A172 (cell line): ENCODE data around the gene PDPR. TPM values are rescaled to one million over a fixed set of nuclear protein-coding genes. Genes with fewer than 3 reads are reported as not detected.
"Not testable (repeated sequence)": the region's sequence is repeated elsewhere in the genome, so short reads cannot be mapped to it uniquely, and the experiment has no call there.

Source experiments
- DNase-seq: peaks from one replicate; pipeline ENCODE4 v3.0.0-alpha.2; 2015; ENCODE audit warnings: low spot score
- total RNA-seq: library from RNA; depleted of rRNA; stranded (reverse); fragments of >200 nt; shearing (Covaris generic); gene quantifications from 2 replicates; pipeline ENCODE4 v1.2.3, GENCODE V29; 2014

Gene PDPR
- total RNA-seq, 1 experiment from 2014 or later, result 16.6 TPM

DNA sequence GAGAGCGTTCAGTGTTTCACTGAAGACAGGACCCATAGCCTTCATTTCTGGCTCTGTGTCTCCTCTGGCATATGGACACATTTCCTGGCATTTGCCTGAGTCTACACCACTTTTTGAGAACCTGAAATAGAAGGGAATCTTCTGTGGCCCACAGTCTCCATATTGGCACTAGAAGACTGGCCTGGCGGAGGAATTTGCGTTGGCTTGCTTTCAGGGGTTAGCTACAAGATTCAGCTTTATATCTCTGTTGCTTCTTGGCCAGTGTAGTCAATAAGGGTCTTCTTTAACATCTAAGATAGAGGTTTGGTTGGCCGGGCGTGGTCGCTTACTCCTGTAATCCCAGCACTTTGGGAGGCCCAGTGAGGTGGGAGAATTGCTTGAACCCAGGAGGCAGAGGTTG is 46.7 kb downstream of the PDPR start:
- no peak for DNase-seq

GRCh38 chr16:70161350-70161749 is 47.2 kb downstream of the PDPR start:
- DNase-seq, result no peak

DNA sequence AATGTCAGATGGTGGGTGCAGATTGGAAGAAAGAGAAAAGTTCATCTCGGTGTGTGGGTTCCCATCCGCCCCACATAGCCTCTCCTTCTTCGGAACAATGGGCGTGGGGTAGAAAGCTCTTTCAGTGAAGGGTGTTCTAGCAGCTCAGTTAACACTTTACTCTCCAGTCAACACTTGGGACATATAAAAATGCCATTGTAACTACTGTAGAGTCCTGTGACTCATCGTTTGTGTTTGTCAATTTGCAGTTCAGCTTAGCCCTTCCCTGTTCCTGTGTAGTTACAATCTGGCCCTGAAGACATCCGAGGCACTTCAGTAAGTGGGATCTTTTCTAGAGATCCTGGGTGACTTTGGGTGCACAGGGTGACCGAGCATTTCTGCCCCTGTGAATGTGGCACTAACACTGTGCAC is 47.9 kb downstream of the PDPR start:
- DNase-seq, result peak; percentile 91

GRCh38 chr16:70163596-70163995 is 49.5 kb downstream of the PDPR start:
- no peak for DNase-seq

- DNase-seq, result not testable (repeated sequence)
Measured at GRCh38 chr16:70166688-70167087, 52.6 kb downstream of the PDPR start.

DNA sequence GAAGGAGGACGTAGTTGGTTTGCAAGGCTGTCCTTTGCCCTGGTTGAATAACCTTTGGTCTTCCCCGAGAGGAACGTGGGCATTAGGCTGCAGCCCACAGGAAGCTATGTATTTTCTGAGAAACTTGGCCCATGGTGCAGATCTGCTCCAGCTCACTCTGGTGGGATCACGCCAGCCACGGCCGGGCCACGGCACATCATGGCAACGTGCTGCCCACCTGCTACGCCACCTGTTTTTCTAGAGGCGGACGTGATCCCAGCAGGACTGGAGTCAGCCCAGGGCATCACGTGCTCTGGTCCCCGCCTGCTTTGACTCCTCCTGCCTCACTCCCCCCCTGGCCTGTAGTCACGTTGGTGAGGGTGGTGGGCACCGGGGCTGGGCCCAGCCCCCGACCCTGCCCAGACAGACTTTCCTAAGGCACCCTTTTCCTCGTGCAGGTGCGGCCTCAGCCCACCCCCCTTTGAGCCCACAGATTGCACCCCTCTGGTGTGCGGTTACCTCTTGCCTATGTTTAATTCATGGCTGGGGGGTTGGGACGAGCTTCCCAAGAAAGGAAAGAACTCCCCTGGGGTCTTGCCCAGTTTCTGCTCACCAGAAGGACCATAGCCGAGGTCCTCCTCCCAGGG is 59.2 kb downstream of the PDPR start, which contains the start of gene CLEC18C:
Gene CLEC18C, plus strand, starts transcription at position 576 of the 626 bp plus-strand sequence. CDS start 492 bp downstream, outside the sequence.
- not testable (repeated sequence) for DNase-seq

DNA sequence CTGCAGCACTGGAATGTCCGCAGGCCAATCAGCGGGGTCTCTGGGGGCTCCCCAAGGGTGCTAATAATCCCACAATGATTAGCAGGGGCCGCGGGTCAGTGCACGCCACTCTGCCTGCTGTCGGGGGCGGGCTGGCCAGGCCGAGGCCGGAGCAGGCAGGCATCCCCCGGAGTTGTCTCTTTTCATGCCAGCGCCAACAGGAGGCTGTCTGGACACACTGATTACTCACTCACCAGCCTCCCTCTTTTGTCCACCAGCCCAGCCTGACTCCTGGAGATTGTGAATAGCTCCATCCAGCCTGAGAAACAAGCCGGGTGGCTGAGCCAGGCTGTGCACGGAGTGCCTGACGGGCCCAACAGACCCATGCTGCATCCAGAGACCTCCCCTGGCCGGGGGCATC is 59.8 kb downstream of the PDPR start:
- DNase-seq, result not testable (repeated sequence)

DNA sequence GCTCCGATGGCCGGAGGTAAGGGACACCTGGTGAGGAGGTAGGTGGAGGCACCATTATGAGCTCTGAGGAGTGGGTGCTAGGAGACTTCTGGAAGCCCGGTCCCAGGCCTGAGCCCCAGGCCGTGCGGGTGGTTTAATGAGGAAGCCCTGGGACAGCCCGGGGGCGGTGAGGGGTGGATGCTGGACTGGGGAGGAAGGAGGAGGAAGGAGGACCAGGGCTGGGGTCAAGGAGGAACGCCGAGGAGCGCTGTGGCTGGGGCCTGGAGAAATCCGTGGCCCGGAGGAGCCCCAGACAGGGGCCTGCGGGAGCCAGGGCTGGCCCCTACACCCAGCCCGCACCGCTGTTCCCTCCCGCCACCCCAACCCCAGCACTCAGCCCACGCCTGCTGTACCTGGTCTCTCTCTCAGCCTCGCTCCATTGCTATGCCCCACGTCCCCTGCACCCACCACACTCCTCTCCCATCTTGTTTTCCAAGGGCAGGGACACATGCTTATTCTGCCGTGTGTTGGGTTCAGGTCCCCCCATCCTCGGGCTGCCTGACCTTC is 60.3 kb downstream of the PDPR start:
- not testable (repeated sequence) for DNase-seq

DNA sequence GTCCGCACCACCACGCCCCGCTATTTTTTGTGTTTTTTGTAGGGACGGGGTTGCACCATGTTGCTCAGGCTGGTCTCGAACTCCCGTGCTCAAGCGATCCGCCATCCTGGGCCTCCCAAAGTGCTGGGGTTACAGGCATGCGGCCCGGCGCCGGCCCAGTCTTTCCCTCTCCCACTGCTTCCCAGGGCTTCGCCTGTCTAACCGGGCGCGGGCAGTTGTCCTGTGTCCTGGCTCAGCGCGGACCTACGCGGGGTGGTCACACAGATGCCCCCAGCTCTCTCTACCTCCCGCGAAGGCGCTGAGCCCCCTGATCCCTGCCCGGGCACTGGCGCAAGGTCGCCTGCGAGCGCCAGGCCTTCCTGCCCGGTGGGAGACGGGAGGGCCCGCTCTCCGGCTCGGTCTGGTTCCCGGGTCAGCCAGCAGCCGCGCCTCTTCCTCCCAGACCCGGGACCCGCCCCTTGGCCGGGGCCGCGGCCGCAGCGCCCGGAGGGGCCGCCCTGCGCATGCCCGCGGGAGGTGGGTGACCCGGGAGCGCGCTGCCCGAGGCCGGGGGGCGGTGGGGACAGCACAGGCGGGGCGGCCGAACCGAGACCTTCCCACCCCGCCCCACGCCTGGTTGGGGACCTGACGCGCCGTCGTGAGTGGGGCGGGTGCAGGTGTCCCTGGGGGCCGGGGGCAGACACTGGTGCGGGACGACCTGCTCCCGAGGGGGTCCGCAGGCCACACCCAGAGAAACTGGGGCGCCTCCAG is 73.9 kb downstream of the PDPR start:
- DNase-seq, result not testable (repeated sequence)

- not testable (repeated sequence) for DNase-seq
Measured at GRCh38 chr16:70188608-70188915, 74.4 kb downstream of the PDPR start.

DNA sequence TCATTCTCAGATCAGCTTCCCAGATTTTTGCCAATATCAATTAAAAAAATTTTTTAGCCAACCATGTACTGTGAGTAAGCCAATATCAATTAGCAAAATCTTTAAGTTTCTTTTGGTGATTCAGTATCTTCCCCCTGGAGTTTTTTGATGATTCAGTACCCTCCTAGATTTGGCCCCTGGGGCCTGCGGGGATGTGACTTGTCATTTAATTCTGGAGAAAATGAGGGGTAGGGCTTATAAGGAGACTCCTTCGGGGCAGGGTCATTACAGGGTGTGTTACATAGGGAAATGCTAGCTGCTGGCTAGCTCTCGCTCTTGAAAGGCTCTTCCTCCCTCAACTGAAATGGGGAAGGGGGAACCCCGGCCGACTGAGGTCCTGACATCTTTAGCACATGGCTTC is 76.4 kb downstream of the PDPR start:
- not testable (repeated sequence) for DNase-seq

DNA sequence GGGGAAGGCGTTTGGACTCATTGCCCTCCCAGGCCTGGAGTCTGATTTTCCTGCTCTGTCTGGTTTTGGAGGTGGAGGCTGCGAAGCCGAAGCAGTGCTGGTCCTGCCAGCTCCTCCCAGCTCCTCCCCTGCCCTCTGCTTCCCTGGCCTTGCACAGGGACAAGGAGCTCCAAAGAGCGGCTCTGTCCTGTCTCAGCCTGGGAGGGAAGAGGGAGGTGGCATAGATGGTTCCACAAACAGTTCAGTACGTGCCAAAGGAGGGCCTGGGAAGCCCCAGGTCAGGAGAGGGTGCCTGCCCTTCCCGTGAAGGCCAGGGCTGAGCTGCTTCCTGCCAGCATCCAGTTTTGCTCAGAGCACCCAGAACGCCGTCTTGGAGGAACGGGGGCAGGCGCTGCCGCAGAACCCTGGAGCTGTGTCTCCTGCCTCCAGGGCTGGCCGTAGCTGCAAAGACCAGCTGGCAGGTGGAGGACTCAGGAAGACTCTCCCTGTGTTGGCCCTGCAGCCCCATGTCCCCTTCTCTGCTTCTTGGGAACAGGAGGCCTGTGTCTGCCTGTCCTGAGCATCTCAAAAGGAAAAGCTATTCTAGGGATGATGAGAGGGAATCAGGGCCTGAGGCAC is 82.7 kb downstream of the PDPR start:
- DNase-seq, result not testable (repeated sequence)

- not testable (repeated sequence) for DNase-seq
Measured at GRCh38 chr16:70197611-70198010, 83.5 kb downstream of the PDPR start.

- not testable (repeated sequence) for DNase-seq
Measured at GRCh38 chr16:70198230-70198629, 84.1 kb downstream of the PDPR start.

DNA sequence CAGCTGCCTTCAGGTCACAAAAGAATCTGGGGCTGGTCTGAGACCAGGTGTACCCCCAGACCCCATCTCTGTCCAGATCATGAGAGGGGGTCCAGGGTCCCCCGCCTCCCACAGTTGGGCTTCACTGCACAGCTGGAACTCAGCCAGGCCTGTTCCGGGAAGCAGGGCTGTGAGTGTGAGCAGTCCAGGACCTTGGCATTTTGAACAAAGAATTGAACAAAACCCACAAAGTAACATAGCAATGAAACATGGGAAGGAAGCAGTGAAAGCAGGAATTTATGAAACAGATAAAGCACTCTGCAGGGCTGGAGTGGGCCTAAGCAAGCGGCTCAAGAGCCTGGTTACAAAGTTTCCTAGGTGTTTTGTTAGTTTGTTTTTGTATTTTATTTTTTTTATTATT is 84.5 kb downstream of the PDPR start:
- not testable (repeated sequence) for DNase-seq

GRCh38 chr16:70199170-70199569 is 85.0 kb downstream of the PDPR start:
- not testable (repeated sequence) for DNase-seq

GRCh38 chr16:70200063-70200462 is 85.9 kb downstream of the PDPR start:
- DNase-seq, result not testable (repeated sequence)

DNA sequence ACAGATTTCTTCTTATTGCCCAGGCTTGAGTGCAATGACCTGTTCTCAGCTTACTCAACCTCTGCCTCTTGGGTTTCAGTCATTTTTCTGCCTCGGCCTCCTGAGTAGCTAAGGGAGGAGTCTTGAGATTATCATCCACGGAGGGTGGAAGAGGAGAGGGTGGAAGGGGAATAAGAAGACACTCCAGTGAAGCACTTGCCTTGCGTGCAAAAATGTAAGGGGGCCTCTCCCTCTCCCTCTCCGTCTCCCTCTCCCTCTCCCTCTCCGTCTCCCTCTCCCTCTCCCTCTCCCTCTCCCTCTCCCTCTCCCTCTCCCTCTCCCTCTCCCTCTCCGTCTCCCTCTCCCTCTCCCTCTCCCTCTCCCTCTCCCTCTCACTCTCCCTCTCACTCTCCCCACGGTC is 89.4 kb downstream of the PDPR start:
- DNase-seq, result not testable (repeated sequence)

DNA sequence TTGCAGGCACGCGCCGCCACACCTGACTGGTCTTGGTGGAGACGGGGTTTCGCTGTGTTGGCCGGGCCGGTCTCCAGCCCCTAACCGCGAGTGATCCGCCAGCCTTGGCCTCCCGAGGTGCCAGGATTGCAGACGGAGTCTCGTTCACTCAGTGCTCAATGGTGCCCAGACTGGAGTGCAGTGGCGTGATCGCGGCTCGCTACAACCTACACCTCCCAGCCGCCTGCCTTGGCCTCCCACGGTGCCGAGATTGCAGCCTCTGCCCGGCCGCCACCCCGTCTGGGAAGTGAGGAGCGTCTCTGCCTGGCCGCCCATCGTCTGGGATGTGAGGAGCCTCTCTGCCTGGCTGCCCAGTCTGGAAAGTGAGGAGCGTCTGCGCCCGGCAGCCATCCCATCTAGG is 89.9 kb downstream of the PDPR start:
- not testable (repeated sequence) for DNase-seq

DNA sequence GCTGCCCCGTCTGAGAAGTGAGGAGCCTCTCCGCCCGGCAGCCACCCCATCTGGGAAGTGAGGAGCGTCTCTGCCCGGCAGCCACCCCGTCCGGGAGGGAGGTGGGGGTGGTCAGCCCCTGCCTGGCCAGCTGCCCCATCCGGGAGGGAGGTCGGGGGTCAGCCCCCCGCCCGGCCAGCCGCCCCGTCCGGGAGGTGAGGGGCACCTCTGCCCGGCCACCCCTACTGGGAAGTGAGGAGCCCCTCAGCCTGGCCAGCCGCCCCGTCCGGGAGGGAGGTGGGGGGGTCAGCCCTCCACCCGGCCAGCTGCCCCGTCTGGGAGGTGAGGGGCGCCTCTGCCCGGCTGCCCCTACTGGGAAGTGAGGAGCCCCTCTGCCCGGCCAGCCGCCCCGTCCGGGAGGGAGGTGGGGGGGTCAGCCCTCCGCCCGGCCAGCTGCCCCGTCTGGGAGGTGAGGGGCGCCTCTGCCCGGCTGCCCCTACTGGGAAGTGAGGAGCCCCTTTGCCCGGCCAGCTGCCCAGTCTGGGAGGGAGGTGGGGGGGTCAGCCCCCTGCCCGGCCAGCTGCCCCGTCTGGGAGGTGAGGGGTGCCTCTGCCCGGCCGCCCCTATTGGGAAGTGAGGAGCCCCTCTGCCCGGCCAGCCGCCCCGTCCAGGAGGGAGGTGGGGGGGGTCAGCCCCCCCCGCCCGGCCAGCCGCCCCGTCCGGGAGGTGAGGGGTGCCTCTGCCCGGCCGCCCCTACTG is 90.7 kb downstream of the PDPR start:
- not testable (repeated sequence) for DNase-seq

GRCh38 chr16:70206382-70206781 is 92.2 kb downstream of the PDPR start:
- DNase-seq, result not testable (repeated sequence)
